ENCODE data around the gene NAP1L5. TPM values are rescaled to one million over a fixed set of nuclear protein-coding genes. Genes with fewer than 3 reads are reported as not detected.

The NAP1L5 gene
- total and polyA plus RNA-seq, 9 of the 15 experiments (the other 6 are each of a cell fraction or from before 2014, with no cell fraction given): 2.4 to 10.6 (median 7.0) TPM

DNA sequence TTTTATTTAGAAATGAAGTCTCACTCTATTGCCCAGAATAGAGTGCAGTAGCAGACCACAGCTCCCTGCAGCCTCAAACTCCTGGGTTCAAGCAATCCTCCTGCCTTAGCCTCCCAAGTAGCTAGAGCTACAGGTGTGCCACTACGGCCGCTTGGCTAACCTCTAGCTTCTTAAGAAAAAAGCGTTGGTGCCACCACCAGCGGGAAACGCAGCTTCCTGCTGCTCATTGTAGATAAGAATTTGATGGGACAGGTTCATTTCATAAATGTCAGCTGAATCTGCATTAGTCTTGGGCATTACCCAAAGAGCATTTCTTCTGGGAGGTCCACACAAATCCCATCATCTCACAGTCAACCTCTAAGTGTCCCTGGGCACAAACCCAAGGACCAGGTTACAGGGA lies 33.2 kb upstream of the NAP1L5 start:
- no peak overlapping the region for H2AFZ ChIP-seq (ENCODE audit: low read depth, low read length)
- H3K4me3 ChIP-seq: no peak overlapping the region
- intact Hi-C loops (cut with micrococcal nuclease): no loop called here
- ChIA-PET POLR2A (no interaction called here), CTCF (ENCODE audit: low intra/inter-chr PET ratio) (no interaction called here)
- no peaks in the 10 kb centered on the region for H4K20me1 ChIP-seq (replicated peaks; ENCODE audit: control insufficient read depth, insufficient read depth, low read length)
- TF ChIP-seq ZNF146 (CRISPR knock-in tag; IDR thresholded peaks at IDR 0.05; ENCODE audit: unreplicated experiment) (no peak), ZNF263 (CRISPR knock-in tag; IDR thresholded peaks at IDR 0.05; ENCODE audit: borderline replicate concordance) (no peak)
- H3K4me2 ChIP-seq (ENCODE audit: insufficient read depth, low read length): no peak overlapping the region
- no peaks in the 10 kb centered on the region for H3K9me1 ChIP-seq (ENCODE audit: control insufficient read depth, insufficient read depth, low read length)
- no peak overlapping the region for H3K9ac ChIP-seq (ENCODE audit: insufficient read depth in 1 of 2, low read depth in 2 of 2, low read length in 2 of 2)
- peaks cover 0 to 2% of the 10 kb centered on the region in 2 experiments; a peak in 1 of 5 replicates for H3K4me1 ChIP-seq (replicated peaks in 1 of 2; ENCODE audit: control insufficient read depth in 2 of 2, insufficient read depth in 2 of 2, low read length in 2 of 2)
- H3K79me2 ChIP-seq (ENCODE audit: control insufficient read depth, insufficient read depth, low read length): no peaks in the 10 kb centered on the region
- FAIRE-seq: no peak
- in situ Hi-C loops (cut with MboI): no loop called here
- BruUV-seq (replicated peaks): no TSS peak
- H3K27ac ChIP-seq (ENCODE audit: extremely low read depth, low read depth, low read length): no peak overlapping the region
- H3K36me3 ChIP-seq (ENCODE audit: control insufficient read depth, insufficient read depth, low read length): peaks cover 53% of the 10 kb centered on the region; the same call in 2 of the 3 replicates
- no peaks in the 10 kb centered on the region for H3K9me3 ChIP-seq (replicated peaks; ENCODE audit: control insufficient read depth, insufficient read depth, low read depth, low read length)
- WGBS (ENCODE audit: insufficient coverage, low coverage, missing lambda C conversion rate): 86% methylated on average over 5 of the region's 5 CpGs
- DNase-seq (ENCODE audit: extremely low read depth in 1 of 4, low spot score in 3 of 4): no peak
- H3K27me3 ChIP-seq (ENCODE audit: control insufficient read depth in 2 of 2, insufficient read depth in 2 of 2, low read length in 2 of 2): no peaks in the 10 kb centered on the region
- ATAC-seq: no peak

DNA sequence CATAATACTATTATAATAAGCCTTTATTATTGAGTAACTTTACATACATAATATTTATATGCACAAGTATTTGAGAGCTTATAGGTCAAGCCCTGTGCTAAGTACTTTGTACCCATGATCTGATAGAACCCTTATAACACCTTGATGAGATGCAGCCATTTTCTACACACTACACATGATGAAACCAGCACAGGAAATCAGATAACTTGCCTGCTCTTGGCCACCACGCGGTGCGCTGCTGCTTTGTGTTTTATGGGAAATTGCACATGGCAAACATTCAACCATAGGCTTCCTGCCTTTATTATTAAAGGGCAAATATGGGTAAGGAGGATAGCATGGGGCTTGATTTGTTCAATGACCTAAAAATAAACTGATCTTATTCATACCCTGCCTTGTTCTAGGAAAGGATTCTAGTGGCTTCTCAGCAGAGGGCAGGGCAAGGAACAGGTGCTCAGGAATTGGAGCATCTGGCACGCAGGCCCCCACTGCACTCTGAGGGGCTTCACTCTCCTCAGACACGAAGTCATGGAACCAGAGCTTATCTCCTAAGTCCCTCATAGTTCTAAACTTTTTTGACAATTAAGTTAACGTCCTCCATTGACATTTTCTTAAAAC lies 31.6 kb upstream of the NAP1L5 start:
- Histone ChIP-seq H3K36me3 (ENCODE audit: control insufficient read depth, insufficient read depth, low read length) (peaks cover 46% of the 10 kb centered on the region; the same call in 2 of the 3 replicates), H3K27me3 (ENCODE audit: control insufficient read depth in 2 of 2, insufficient read depth in 2 of 2, low read length in 2 of 2) (no peaks in the 10 kb centered on the region), H4K20me1 (replicated peaks; ENCODE audit: control insufficient read depth, insufficient read depth, low read length) (no peaks in the 10 kb centered on the region), H3K27ac (ENCODE audit: extremely low read depth, low read depth, low read length) (no peak overlapping the region), H3K9ac (ENCODE audit: insufficient read depth in 1 of 2, low read depth in 2 of 2, low read length in 2 of 2) (no peak overlapping the region), H3K4me2 (ENCODE audit: insufficient read depth, low read length) (no peak overlapping the region), H3K9me3 (replicated peaks; ENCODE audit: control insufficient read depth, insufficient read depth, low read depth, low read length) (no peaks in the 10 kb centered on the region), H3K4me1 (replicated peaks in 1 of 2; ENCODE audit: control insufficient read depth in 2 of 2, insufficient read depth in 2 of 2, low read length in 2 of 2) (no peaks in the 10 kb centered on the region; a peak in 1 of 5 replicates), H3K79me2 (ENCODE audit: control insufficient read depth, insufficient read depth, low read length) (no peaks in the 10 kb centered on the region), H3K4me3 (no peak overlapping the region), H3K9me1 (ENCODE audit: control insufficient read depth, insufficient read depth, low read length) (no peaks in the 10 kb centered on the region), H2AFZ (ENCODE audit: low read depth, low read length) (no peak overlapping the region)
- no TSS peak for BruUV-seq (replicated peaks)
- no peak for FAIRE-seq
- 80% methylated on average over 6 of the region's 6 CpGs for WGBS (ENCODE audit: insufficient coverage, low coverage, missing lambda C conversion rate)
- ATAC-seq: no peak
- ChIA-PET POLR2A (interaction anchor here (0.5 kb wide), 1 partner anchor 10 kb away, joined by 4 read pairs; no protein-coding TSS in a partner anchor), CTCF (ENCODE audit: low intra/inter-chr PET ratio) (no interaction called here)
- TF ChIP-seq ZNF134 (CRISPR knock-in tag; conservative IDR thresholded peaks at IDR 0.05): no peak
- TF ChIP-seq, protein P1, sequence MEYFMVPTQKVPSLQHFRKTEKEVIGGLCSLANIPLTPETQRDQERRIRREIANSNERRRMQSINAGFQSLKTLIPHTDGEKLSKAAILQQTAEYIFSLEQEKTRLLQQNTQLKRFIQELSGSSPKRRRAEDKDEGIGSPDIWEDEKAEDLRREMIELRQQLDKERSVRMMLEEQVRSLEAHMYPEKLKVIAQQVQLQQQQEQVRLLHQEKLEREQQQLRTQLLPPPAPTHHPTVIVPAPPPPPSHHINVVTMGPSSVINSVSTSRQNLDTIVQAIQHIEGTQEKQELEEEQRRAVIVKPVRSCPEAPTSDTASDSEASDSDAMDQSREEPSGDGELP (CRISPR knock-in tag; IDR thresholded peaks at IDR 0.05; ENCODE audit: borderline replicate concordance): no peak
- TF ChIP-seq KLF6 (CRISPR knock-in tag; IDR thresholded peaks at IDR 0.05; ENCODE audit: borderline replicate concordance): no peak
- TF ChIP-seq POLR2A (conservative IDR thresholded peaks at IDR 0.05): no peak
- no peak for TF ChIP-seq FIP1L1 (IDR thresholded peaks at IDR 0.05; ENCODE audit: low read depth, low read length, poor library complexity, severe bottlenecking)
- no peak for TF ChIP-seq MAZ (CRISPR knock-in tag; conservative IDR thresholded peaks at IDR 0.05 in 1 of 2, IDR thresholded peaks at IDR 0.05 in 1 of 2)
- no peak for TF ChIP-seq RBM17 (IDR thresholded peaks at IDR 0.05; ENCODE audit: borderline replicate concordance, low read depth, low read length)
- no peak for TF ChIP-seq ZNF444 (CRISPR knock-in tag; IDR thresholded peaks at IDR 0.05)
- TF ChIP-seq ZEB2 (IDR thresholded peaks at IDR 0.05): no peak
- TF ChIP-seq NFXL1 (CRISPR knock-in tag; IDR thresholded peaks at IDR 0.05): no peak
- DNase-seq (ENCODE audit: extremely low read depth in 1 of 4, low spot score in 3 of 4): no peak
- in situ Hi-C loops (cut with MboI) (no loop called here), intact Hi-C loops (cut with micrococcal nuclease) (no loop called here)

Data from K562 (cell line).